Pancreas (tissue), 10 donors: ENCODE data around the gene NEK7. TPM values are rescaled to one million over a fixed set of nuclear protein-coding genes. Genes with fewer than 3 reads are reported as not detected.

ENCODE experiments used
- ATAC-seq, 4 donors: fragments of 200-7000 bp; cut with Tn5 transposase; one replicate each; pipeline versions ENCODE4 v1.8.0 to v1.9.1; 2020; ENCODE audit warnings: mild to moderate bottlenecking in 4 of 4, moderate library complexity in 4 of 4
- DNase-seq, 6 donors: peaks; one replicate each; pipeline ENCODE4 v3.0.0-alpha.2; 2020
- FAIRE-seq: peaks from 2 replicates; lab custom pipeline; 2012; peaks lifted over from hg19 to GRCh38; lab: Jason Lieb, UNC
- H3K27ac ChIP-seq, 4 donors: fragments of 200-600 bp; sonication (generic); 1 replicate in 3 of 4; 2 replicates in 1 of 4; pipeline versions ENCODE4 v1.5.0 to v1.8.0; 2020
- H3K27me3 ChIP-seq, 4 donors: fragments of 200-600 bp; one replicate each; pipeline ENCODE4 v1.8.0; 2021
- H3K36me3 ChIP-seq, 3 donors: fragments of 200-600 bp; sonication (generic) in 1 of 3; one replicate each; pipeline versions ENCODE4 v1.5.0 to v1.8.0; 2020 to 2021
- H3K4me1 ChIP-seq, 3 donors: fragments of 200-600 bp; one replicate each; pipeline ENCODE4 v1.8.0; 2021
- H3K4me3 ChIP-seq, 4 donors: fragments of 200-600 bp; sonication (generic) in 2 of 4; one replicate each; pipeline versions ENCODE4 v1.5.0 to v1.8.0; 2020 to 2021
- H3K9me3 ChIP-seq, 4 donors: fragments of 200-600 bp; one replicate each; pipeline ENCODE4 v1.8.0; 2021
- CTCF ChIP-seq, 4 donors: fragments of 200-600 bp; sonication (generic) in 3 of 4; IDR thresholded peaks; one replicate each; pipeline versions ENCODE4 v1.5.0 to v1.8.0; 2021; ENCODE audit warnings: antibody characterized with exemption in 4 of 4
- WGBS, 2 donors: extraction: QIAGEN DNeasy Blood & Tissue Kit; methylation state at CpG; one replicate each; pipeline ENCODE4 v1.1.7; 2013; 5-methylcytosine and 5-hydroxymethylcytosine counted together
- intact Hi-C, 3 donors: fragments of 100-400 bp; cut with DNase I; formaldehyde crosslinking; loops; one replicate each; pipeline versions ENCODE4 v1.11.1 to v1.14.2; 2022
- polyA plus RNA-seq, 2 donors: library from polyadenylated mRNA; stranded (reverse); fragments of 200-250 nt; gene quantifications; one replicate each; pipeline ENCODE4 v1.2.3, GENCODE V29; 2013
- total RNA-seq, 6 donors: library from RNA; stranded (reverse); fragmentation: NEBNext Ultra II Directional in 4 of 6; extraction: Animal tissue kit (Norgen Biotek cat#: 25700) in 4 of 6; gene quantifications; one replicate each; pipeline versions ENCODE4 v1.2.1 to v1.2.4, GENCODE V29; 2021 to 2023
- donor health status: healthy with polysubstance abuse.
- donor health status: DM: no; HTN: no; CAD: no; lungs with moderate emphysema.
- donor health status: DM: no; HTN: no; CAD: no.
- donor health status: control.
- donor health status: control.
- donor health status: Bipolar disorder and iron deficiency.
- donor health status: DM: yes; HTN: yes; CAD: no.
- donor health status: DM: no; HTN: no; CAD: no.
- donor health status: DM: no; HTN: no; CAD: no.
- donor health status: DM: yes; HTN: yes; CAD: no.

The NEK7 gene
- total and polyA plus RNA-seq, 8 donors = 8.0 to 36.3 (median 20.9) TPM

GRCh38 chr1:198259333-198260074, 102.7 kb downstream of the NEK7 start:
- intact Hi-C loops = no loop called here
- TF ChIP-seq CTCF (IDR thresholded peaks at IDR 0.05) = no peak
- H3K27ac ChIP-seq = no peak overlapping the region
- no peaks in the 10 kb centered on the region for H3K27me3 ChIP-seq
- H3K9me3 ChIP-seq = no peaks in the 10 kb centered on the region
- ATAC-seq (no peak), FAIRE-seq (no peak), DNase-seq (no peak)
- 94 to 96% methylated on average over 3 of the region's 3 CpGs for WGBS, 2 donors
- no peaks in the 10 kb centered on the region for H3K36me3 ChIP-seq
- peaks cover 0 to 6% (median 4%) of the 10 kb centered on the region in 3 donors for H3K4me1 ChIP-seq
- H3K4me3 ChIP-seq = no peak overlapping the region

- Histone ChIP-seq H3K27ac (no peak overlapping the region), H3K27me3 (no peaks in the 10 kb centered on the region), H3K9me3 (no peaks in the 10 kb centered on the region), H3K36me3 (no peaks in the 10 kb centered on the region), H3K4me3 (no peak overlapping the region), H3K4me1 (peaks cover 0 to 10% (median 4%) of the 10 kb centered on the region in 3 donors)
- TF ChIP-seq CTCF (IDR thresholded peaks at IDR 0.05) = no peak
- DNase-seq (no peak), FAIRE-seq (no peak), ATAC-seq (no peak)
- intact Hi-C loops = no loop called here
Observed at GRCh38 chr1:198261886-198262285, 105.1 kb downstream of the NEK7 start.

- no peak overlapping the region for H3K4me3 ChIP-seq
- ATAC-seq (no peak), DNase-seq (no peak), FAIRE-seq (no peak)
- no peaks in the 10 kb centered on the region for H3K36me3 ChIP-seq
- no peak overlapping the region for H3K27ac ChIP-seq
- peaks cover 0 to 10% (median 4%) of the 10 kb centered on the region in 3 donors for H3K4me1 ChIP-seq
- intact Hi-C loops = no loop called here
- TF ChIP-seq CTCF (IDR thresholded peaks at IDR 0.05) = no peak
- H3K9me3 ChIP-seq = no peaks in the 10 kb centered on the region
- WGBS, 2 donors = 96 to 98% methylated on average over 5 of the region's 5 CpGs
- H3K27me3 ChIP-seq = no peaks in the 10 kb centered on the region
Observed at GRCh38 chr1:198263186-198263585, 106.4 kb downstream of the NEK7 start.

- no peak for FAIRE-seq
Observed at GRCh38 chr1:198264282-198264681, 107.5 kb downstream of the NEK7 start.

More at GRCh38 chr1:198264282-198264681, 107.5 kb downstream of the NEK7 start:
- no peaks in the 10 kb centered on the region for H3K9me3 ChIP-seq
- H3K4me1 ChIP-seq = peaks cover 0 to 4% (median 0%) of the 10 kb centered on the region in 3 donors
- H3K27me3 ChIP-seq = no peaks in the 10 kb centered on the region
- intact Hi-C loops = no loop called here
- ATAC-seq (no peak), DNase-seq (no peak)
- no peak for TF ChIP-seq CTCF (IDR thresholded peaks at IDR 0.05)
- no peak overlapping the region for H3K27ac ChIP-seq
- H3K4me3 ChIP-seq = no peak overlapping the region
- H3K36me3 ChIP-seq = no peaks in the 10 kb centered on the region
